Activated T-cell treated with anti-CD3 and anti-CD28 coated beads, Interleukin-2, amount 50 U/mL, for 72 hours (primary cell): ENCODE results near the gene DTX4. TPM values are rescaled to one million over a fixed set of nuclear protein-coding genes. Genes with fewer than 3 reads are reported as not detected.

Experiments used
- ATAC-seq, 2 donors: fragments of 150-1000 bp; cut with Tn5 transposase; replicated peaks in 1 of 2; 2 replicates each; pipeline ENCODE4 v1.10.0; 2021; ENCODE audit warnings: moderate library complexity in 2 of 2, mild to moderate bottlenecking in 1 of 2
- DNase-seq, 2 donors: peaks; one replicate each; pipeline ENCODE4 v3.0.0; 2021 to 2022; ENCODE audit warnings: mixed read lengths in 1 of 2
- H3K27ac Mint-ChIP-seq: one replicate; pipeline ENCODE4 v1.8.0; 2022; ENCODE audit warnings: mild to moderate bottlenecking, moderate library complexity, mixed read lengths
- H3K27me3 Mint-ChIP-seq: one replicate; pipeline ENCODE4 v1.8.0; 2022; ENCODE audit warnings: low read depth, mixed read lengths
- H3K36me3 Mint-ChIP-seq, 2 donors: one replicate each; pipeline ENCODE4 v1.8.0; 2022; ENCODE audit warnings: mixed read lengths in 2 of 2, mild to moderate bottlenecking in 1 of 2; ENCODE audit not compliant: insufficient read depth in 2 of 2
- H3K4me1 Mint-ChIP-seq: one replicate; pipeline ENCODE4 v1.8.0; 2022; ENCODE audit warnings: low read depth, mixed read lengths
- H3K4me3 Mint-ChIP-seq, 2 donors: one replicate each; pipeline ENCODE4 v1.8.0; 2022; ENCODE audit warnings: mild to moderate bottlenecking in 2 of 2, mixed read lengths in 2 of 2, moderate library complexity in 2 of 2
- H3K9me3 Mint-ChIP-seq, 2 donors: one replicate each; pipeline ENCODE4 v1.8.0; 2022; ENCODE audit warnings: mixed read lengths in 2 of 2
- total RNA-seq, 2 donors: library from RNA; stranded (reverse); gene quantifications; one replicate each; pipeline ENCODE4 v1.2.3, GENCODE V29; 2022

The DTX4 gene
- total RNA-seq, 2 donors from 2014 or later = 0.70 TPM; not detected in 1

DNA sequence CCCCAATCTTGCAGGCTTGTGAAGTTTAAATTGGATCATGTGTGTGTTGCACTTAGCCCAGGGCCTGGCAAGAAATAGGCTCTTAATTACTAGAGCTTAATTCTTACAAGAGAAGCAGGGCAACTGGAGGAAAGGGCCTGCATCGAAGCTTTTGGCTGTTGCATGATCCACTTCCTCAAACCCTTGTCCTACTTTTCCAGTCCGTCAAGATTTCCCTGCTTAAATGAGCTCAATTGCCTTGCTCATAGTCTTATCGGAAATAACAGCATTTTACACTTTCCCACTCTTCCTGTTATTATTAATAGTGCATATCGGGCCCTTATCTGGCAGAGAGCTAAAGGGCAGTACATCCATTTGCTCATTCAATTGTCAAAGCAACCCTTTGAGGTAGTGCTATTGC lies 18.1 kb downstream of the DTX4 start:
- no peak overlapping the region for H3K4me3 Mint-ChIP-seq
- ATAC-seq (no peak), DNase-seq (no peak)
- peaks cover 5% of the 10 kb centered on the region for H3K27me3 Mint-ChIP-seq
- H3K9me3 Mint-ChIP-seq = no peaks in the 10 kb centered on the region
- no peak overlapping the region for H3K27ac Mint-ChIP-seq
- H3K36me3 Mint-ChIP-seq = no peaks in the 10 kb centered on the region
- no peaks in the 10 kb centered on the region for H3K4me1 Mint-ChIP-seq

DNA sequence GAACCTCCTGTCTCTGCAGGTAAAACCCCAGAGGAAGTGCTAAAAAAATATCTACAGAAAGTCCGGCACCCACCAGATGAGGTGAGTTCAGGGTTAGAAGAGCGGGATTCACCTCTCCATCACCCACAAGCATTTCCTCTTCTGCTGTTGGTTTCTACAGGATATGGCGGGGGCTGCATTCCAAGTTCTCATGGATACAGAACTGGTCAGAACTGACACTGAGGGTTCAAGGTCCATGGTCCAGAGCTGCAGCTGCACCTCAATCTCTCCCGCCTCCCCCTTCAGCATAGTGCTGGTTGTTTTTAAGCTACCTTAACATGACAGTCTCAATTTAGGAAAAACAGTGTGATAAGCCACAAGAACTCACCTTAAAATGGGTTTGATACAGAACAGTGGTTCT lies 19.2 kb downstream of the DTX4 start:
- Mint-ChIP-seq H3K27ac (no peak overlapping the region), H3K36me3 (no peaks in the 10 kb centered on the region), H3K27me3 (peaks cover 5% of the 10 kb centered on the region), H3K9me3 (no peaks in the 10 kb centered on the region), H3K4me3 (no peak overlapping the region), H3K4me1 (no peaks in the 10 kb centered on the region)
- ATAC-seq = no peak
- no peak for DNase-seq

- Mint-ChIP-seq H3K4me3 (no peak overlapping the region), H3K36me3 (no peaks in the 10 kb centered on the region), H3K27ac (no peak overlapping the region), H3K27me3 (peaks cover 5% of the 10 kb centered on the region), H3K9me3 (no peaks in the 10 kb centered on the region), H3K4me1 (no peaks in the 10 kb centered on the region)
- DNase-seq = no peak
- ATAC-seq = no peak
Measured at GRCh38 chr11:59191890-59192289, 20.0 kb downstream of the DTX4 start.

DNA sequence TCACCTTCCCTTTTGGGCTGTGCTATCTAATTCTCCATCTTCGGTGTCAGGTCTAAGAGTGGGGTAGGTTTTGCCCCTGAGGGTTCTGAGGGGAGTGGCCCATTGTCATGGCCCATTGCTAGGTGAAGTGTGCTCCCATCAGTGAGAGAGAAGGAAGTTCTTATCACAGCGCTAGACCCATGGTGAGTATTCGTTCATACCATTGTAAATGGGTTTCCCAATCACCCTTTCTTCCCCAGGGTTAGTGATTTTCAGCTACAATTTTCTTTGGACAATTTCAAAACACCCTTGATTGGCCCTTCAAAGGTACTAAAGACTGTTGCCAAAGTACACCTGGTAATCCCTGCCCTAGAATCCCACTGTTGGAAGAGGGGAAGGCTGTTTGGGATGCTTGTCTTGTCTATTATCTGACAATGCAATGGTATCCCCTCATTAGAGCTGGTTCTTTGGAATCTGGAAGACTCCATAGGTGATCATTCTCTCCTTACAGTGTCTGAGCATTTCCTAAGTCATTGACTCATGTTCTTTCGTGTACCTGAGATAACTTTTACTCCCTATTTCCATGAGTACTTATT lies 20.6 kb downstream of the DTX4 start:
- no peaks in the 10 kb centered on the region for H3K4me1 Mint-ChIP-seq
- peaks cover 0 to 1% of the 10 kb centered on the region in 2 donors for H3K36me3 Mint-ChIP-seq
- H3K27ac Mint-ChIP-seq = no peak overlapping the region
- ATAC-seq = no peak
- H3K27me3 Mint-ChIP-seq = peaks cover 7% of the 10 kb centered on the region
- no peak for DNase-seq
- H3K9me3 Mint-ChIP-seq = peaks cover 0 to under 1% of the 10 kb centered on the region in 2 donors
- H3K4me3 Mint-ChIP-seq = no peak overlapping the region

DNA sequence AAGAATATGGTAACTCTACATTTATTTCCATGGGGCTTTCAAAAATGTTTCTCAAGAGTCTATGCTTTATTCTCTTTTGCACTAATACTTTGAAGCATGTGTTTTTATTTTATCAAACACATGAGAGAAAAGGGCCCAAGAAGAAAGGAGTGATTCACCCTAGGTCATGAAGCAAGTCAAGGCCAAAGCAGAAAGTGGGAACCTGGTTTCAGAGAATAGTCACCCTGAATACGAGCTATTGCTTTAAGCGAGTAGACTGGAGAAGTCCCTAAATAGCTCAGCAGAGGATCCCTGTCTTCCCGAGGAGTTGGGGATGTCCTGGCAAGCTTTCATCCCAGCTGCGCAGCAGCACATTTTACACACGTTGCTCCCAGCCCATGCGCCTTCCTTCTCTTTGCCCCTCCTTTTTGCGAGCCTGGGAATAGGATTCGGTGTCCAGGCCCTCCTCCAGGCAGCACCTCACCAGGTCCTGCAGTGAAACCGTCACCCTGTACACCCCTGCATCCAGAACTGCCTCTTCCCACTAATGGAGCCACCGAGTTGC lies 21.7 kb downstream of the DTX4 start:
- DNase-seq = no peak
- Mint-ChIP-seq H3K4me3 (no peak overlapping the region), H3K4me1 (no peaks in the 10 kb centered on the region), H3K9me3 (peaks cover 0 to 2% of the 10 kb centered on the region in 2 donors), H3K27me3 (peaks cover 18% of the 10 kb centered on the region), H3K36me3 (peaks cover 0 to 2% of the 10 kb centered on the region in 2 donors), H3K27ac (no peak overlapping the region)
- ATAC-seq = no peak

DNA sequence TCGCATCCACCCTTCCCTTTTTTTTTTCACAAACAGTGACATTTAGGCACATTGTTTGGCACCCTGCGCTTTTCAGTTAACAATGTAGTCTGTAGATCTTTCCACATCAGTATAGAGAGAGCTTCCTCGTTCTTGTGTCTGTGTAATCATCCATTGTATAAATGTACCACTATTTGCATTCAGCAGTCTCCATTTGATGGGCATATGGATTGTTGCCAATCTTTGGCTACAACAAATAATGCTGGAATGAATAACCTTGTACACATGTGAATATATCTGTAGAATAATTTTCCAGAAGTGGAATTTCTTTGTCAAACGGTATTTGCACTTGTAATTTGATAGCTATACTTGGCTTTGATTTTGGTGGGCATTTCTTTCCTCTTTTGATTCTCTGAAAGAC lies 23.7 kb downstream of the DTX4 start:
- Mint-ChIP-seq H3K4me1 (peaks cover 13% of the 10 kb centered on the region), H3K36me3 (peaks cover 0 to 2% of the 10 kb centered on the region in 2 donors), H3K9me3 (peaks cover 0 to 2% of the 10 kb centered on the region in 2 donors), H3K27me3 (peaks cover 18% of the 10 kb centered on the region), H3K4me3 (no peak overlapping the region), H3K27ac (no peak overlapping the region)
- no peak for DNase-seq
- no peak for ATAC-seq

DNA sequence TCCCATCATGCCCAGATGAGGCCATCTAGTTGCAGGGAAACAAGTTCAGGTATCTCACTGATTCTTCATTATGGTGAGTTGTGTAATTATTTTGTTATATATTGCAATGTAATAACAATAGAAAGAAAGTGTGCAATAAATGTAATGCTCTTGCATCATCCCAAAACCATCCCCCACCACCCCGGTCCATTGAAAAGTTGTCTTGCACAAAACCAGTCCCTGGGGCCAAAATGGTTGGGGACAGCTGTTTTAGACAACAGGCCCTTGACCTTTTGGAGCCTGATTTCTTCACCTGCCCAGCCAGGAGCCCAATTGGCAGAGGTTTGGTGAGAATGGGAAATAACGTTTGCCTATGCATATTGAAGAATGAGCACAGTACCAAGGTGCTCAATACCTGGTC lies 24.8 kb downstream of the DTX4 start:
- peaks cover 0 to 2% of the 10 kb centered on the region in 2 donors for H3K36me3 Mint-ChIP-seq
- peaks cover 0 to 2% of the 10 kb centered on the region in 2 donors for H3K9me3 Mint-ChIP-seq
- DNase-seq (no peak), ATAC-seq (no peak)
- H3K4me3 Mint-ChIP-seq = no peak overlapping the region
- peaks cover 13% of the 10 kb centered on the region for H3K4me1 Mint-ChIP-seq
- peaks cover 20% of the 10 kb centered on the region for H3K27me3 Mint-ChIP-seq
- H3K27ac Mint-ChIP-seq = no peak overlapping the region

- peaks cover 30% of the 10 kb centered on the region for H3K27me3 Mint-ChIP-seq
Measured at GRCh38 chr11:59197991-59198390, 26.1 kb downstream of the DTX4 start.

GRCh38 chr11:59198726-59199125 lies 26.8 kb downstream of the DTX4 start:
- Mint-ChIP-seq H3K27me3 (peaks cover 30% of the 10 kb centered on the region), H3K36me3 (peaks cover 0 to 2% of the 10 kb centered on the region in 2 donors), H3K27ac (no peak overlapping the region), H3K4me3 (no peak overlapping the region), H3K9me3 (peaks cover 0 to 2% of the 10 kb centered on the region in 2 donors), H3K4me1 (peaks cover 13% of the 10 kb centered on the region)
- ATAC-seq = no peak
- DNase-seq = no peak

More at GRCh38 chr11:59197991-59198390, 26.1 kb downstream of the DTX4 start:
- H3K36me3 Mint-ChIP-seq = peaks cover 0 to 2% of the 10 kb centered on the region in 2 donors
- DNase-seq (no peak), ATAC-seq (no peak)
- peaks cover 0 to 2% of the 10 kb centered on the region in 2 donors for H3K9me3 Mint-ChIP-seq
- no peak overlapping the region for H3K4me3 Mint-ChIP-seq
- peaks cover 13% of the 10 kb centered on the region for H3K4me1 Mint-ChIP-seq
- H3K27ac Mint-ChIP-seq = no peak overlapping the region

DNA sequence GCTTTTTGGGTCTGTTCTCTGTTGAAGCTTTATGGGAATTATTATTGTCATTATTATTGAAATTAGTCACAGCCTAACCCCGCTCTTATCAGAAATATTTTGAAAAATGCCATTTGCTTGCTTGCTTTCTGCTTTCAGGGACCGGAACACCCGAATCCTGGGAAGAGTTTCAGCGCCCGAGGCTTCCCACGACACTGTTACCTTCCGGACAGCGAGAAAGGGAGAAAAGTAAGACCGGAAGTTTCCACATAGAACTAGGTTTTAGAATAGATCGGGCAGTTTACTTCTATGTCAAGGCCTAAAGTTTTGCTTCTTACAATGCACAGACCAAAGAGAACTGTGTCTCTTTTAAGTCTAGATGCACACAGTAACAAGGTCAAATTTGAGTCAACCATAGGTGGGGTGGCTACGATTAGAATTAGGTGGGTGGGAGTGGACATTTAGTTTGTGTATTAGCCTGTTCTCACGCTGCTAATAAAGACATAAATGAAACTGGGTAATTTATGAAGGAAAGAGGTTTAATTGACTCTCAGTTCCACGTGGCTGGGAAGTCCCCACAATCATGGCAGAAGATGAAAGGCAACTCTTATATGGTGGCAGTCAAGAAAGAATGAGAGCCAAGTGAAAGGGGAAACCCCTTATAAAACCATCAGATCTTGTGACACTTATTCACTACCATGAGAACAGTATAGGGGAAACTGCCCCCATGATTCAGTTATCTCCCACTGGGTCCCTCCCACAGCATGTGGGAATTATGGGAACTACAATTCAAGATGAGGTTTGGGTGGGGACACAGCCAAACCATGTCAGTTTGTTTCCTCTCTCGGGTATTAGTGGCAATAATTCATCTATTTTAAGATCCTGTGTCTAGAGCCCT lies 27.9 kb downstream of the DTX4 start:
- H3K36me3 Mint-ChIP-seq = peaks cover 0 to 2% of the 10 kb centered on the region in 2 donors
- peak overlapping the region in 1 of 2 donors; percentile 8 for H3K4me3 Mint-ChIP-seq
- H3K27me3 Mint-ChIP-seq = peaks cover 30% of the 10 kb centered on the region
- H3K27ac Mint-ChIP-seq = peak overlapping the region; percentile 6
- ATAC-seq (peak; percentile 71 to 82), DNase-seq (peak; percentile 12 to 35)
- H3K9me3 Mint-ChIP-seq = peaks cover 0 to 2% of the 10 kb centered on the region in 2 donors
- peaks cover 13% of the 10 kb centered on the region for H3K4me1 Mint-ChIP-seq

DNA sequence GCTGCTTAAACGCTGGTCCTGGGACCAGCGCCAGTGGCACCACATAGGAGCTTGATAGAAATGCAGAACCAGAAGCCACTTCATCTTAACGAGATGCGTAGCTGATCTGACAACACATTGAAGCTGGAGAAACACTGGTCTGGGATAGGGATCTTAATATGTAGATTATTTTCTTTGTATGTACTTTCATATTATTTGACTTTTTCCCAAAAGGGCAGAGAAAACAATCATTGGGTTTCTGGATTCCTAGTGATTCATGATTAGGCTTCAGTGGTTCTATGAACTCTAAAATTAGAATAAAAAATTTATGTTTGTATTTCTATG lies 28.5 kb downstream of the DTX4 start:
- Mint-ChIP-seq H3K4me1 (peaks cover 13% of the 10 kb centered on the region), H3K9me3 (peaks cover 0 to 2% of the 10 kb centered on the region in 2 donors), H3K27ac (no peak overlapping the region), H3K4me3 (no peak overlapping the region), H3K36me3 (peaks cover 0 to 2% of the 10 kb centered on the region in 2 donors), H3K27me3 (peaks cover 30% of the 10 kb centered on the region)
- peak in 1 of 2 donors; percentile 15 for ATAC-seq
- no peak for DNase-seq

- no peak overlapping the region for H3K27ac Mint-ChIP-seq
- peak in 1 of 2 donors; percentile 33 for ATAC-seq
- no peak overlapping the region for H3K4me3 Mint-ChIP-seq
- peaks cover 13% of the 10 kb centered on the region for H3K4me1 Mint-ChIP-seq
- DNase-seq = no peak
- peaks cover 0 to 2% of the 10 kb centered on the region in 2 donors for H3K36me3 Mint-ChIP-seq
- H3K9me3 Mint-ChIP-seq = peaks cover 0 to 2% of the 10 kb centered on the region in 2 donors
- H3K27me3 Mint-ChIP-seq = peaks cover 30% of the 10 kb centered on the region
Measured at GRCh38 chr11:59201353-59201752, 29.4 kb downstream of the DTX4 start.

DNA sequence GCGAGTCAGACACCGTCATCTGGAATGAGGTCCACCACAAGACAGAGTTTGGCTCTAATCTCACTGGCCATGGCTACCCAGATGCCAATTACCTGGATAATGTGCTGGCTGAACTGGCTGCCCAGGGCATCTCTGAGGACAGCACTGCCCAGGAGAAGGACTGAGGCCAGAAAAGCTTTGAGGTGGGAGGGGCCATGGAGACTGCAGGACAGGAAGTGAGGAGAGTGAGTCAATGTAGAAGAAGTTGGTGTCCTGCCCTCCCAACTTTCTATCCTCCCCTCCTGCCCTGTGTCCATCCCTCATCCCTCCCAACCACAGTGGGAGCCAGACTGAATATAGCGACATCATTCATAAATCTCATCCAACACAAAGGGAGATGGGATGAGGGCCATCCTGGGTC lies 32.8 kb downstream of the DTX4 start:
- Mint-ChIP-seq H3K4me3 (no peak overlapping the region), H3K36me3 (no peaks in the 10 kb centered on the region), H3K4me1 (peaks cover 39% of the 10 kb centered on the region), H3K27me3 (peaks cover 38% of the 10 kb centered on the region), H3K27ac (no peak overlapping the region), H3K9me3 (no peaks in the 10 kb centered on the region)
- DNase-seq (no peak), ATAC-seq (no peak)
